Measurements from ENCODE around the gene CRKL.

DNA sequence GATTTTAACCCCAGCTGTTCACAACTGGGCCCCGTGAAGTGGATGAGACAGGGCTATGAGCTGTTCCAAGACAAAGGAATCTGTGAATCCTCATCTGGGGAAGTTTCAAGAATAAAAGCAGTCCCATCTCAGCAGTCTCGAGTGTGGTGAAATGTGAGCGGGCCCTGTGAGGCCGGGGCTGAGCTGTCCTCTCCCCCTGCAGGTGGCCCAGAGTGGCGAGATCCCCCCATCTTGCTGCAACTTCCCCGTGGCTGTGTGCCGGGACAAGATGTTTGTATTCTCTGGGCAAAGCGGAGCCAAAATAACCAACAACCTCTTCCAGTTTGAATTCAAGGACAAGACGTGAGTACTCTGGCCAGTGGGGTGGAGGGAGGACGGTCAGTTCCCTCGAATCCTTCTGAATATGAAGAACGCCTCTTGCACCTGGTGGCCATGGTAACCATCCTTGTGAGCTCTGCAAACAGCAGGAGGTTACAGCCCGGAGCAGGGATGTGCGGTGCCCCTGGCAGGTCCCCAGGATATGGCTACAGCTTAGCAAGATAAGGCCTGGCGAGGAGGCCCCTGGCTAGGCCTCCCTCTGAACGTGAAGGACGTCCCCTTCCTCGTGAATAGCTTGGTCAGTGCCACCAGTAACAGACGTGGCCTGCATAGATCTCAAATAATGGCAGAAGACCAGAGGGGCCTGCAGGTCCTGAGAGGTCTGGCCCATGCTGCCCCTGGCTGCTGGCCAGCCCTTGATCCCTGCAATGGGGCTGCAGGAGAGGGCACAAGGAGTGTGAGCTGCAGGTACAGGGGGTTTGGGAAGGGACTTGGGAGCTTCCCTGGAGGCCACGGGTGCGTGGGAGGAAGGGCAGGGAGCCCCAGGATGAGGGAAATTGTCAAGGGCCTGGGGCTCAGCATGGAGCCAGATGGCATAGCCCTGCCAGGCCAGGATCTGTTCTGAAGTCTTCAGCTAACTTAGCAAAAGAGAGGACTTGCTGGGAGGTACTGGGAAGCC is 73.3 kb downstream of the CRKL start:
- TF ChIP-seq, protein P1, sequence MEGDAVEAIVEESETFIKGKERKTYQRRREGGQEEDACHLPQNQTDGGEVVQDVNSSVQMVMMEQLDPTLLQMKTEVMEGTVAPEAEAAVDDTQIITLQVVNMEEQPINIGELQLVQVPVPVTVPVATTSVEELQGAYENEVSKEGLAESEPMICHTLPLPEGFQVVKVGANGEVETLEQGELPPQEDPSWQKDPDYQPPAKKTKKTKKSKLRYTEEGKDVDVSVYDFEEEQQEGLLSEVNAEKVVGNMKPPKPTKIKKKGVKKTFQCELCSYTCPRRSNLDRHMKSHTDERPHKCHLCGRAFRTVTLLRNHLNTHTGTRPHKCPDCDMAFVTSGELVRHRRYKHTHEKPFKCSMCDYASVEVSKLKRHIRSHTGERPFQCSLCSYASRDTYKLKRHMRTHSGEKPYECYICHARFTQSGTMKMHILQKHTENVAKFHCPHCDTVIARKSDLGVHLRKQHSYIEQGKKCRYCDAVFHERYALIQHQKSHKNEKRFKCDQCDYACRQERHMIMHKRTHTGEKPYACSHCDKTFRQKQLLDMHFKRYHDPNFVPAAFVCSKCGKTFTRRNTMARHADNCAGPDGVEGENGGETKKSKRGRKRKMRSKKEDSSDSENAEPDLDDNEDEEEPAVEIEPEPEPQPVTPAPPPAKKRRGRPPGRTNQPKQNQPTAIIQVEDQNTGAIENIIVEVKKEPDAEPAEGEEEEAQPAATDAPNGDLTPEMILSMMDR (IDR thresholded peaks at IDR 0.05), result no peak
- no peak for TF ChIP-seq POLR2A (IDR thresholded peaks at IDR 0.05)

All from adrenal gland (tissue), 5 donors.